ENCODE results near the gene ADORA1.

The ADORA1 gene

DNA sequence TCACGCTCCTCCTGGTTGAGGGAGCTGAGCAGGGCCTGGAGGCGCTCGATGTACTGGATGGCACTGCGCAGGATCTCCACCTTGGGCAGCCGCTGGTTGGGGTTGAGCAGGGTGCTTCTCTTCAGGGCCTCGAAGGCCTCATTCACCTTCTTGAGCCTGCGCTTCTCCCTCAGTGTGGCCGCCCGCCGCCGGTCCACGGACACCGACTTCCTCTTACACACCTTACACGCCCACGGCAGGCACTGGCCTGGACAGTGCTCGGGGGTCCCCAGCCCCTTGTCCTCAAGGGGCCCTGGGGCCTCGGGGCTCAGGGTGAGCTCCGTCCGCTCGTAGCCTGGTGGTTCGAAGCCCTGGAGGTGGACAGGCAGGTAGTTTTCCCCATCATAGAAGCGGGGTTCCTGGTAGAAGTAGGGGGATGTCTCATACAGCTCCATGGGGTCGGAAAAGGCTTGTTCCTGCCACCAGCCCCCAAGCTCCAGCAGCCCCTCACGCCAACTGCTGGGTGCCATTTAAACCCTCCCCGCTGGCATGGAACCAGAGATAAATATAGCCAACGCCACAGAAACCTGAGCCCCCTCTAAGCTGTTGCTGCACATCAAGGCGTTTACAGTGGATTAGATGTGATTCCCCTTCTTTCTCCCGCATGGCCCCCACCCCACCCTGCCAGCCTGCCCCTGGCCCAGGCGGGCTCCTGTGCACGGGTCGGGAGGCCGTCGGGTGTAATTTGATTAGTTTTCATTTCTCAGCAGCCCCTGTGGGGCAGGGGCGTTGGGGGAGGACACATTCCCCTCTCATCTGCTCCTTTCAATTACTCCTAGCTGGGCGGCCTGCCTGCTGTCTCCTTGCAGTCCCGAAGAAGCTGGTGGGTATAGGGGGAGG is 41.8 kb upstream of the ADORA1 start, which contains the start of gene MYOG:
Gene MYOG (minus strand): TSS at position 485 of the 879 bp plus-strand sequence. CDS start 51 bp downstream, at position 434.
- peaks cover 4 to 6% of the 10 kb centered on the region in 2 donors for H3K27me3 ChIP-seq (ENCODE audit: control insufficient read depth in 1 of 2, insufficient read depth in 2 of 2, low read length in 2 of 2)
- no peak within 1 kb of the TSS for H3K9ac ChIP-seq (ENCODE audit: low read length in 2 of 2)
- no peak within 1 kb of the TSS for H3K27ac ChIP-seq (ENCODE audit: low read length)
- H3K4me1 ChIP-seq (ENCODE audit: control insufficient read depth, insufficient read depth, low read length), result no peaks in the 10 kb centered on the region
- no peaks in the 10 kb centered on the region for H3K9me3 ChIP-seq (ENCODE audit: control insufficient read depth in 2 of 2, low read length in 2 of 2)
- no peak within 1 kb of the TSS for H3K4me3 ChIP-seq (ENCODE audit: low read length in 2 of 2)
- H3K36me3 ChIP-seq (ENCODE audit: control insufficient read depth in 2 of 2, insufficient read depth in 2 of 2, low read length in 2 of 2), result no peaks in the 10 kb centered on the region

DNA sequence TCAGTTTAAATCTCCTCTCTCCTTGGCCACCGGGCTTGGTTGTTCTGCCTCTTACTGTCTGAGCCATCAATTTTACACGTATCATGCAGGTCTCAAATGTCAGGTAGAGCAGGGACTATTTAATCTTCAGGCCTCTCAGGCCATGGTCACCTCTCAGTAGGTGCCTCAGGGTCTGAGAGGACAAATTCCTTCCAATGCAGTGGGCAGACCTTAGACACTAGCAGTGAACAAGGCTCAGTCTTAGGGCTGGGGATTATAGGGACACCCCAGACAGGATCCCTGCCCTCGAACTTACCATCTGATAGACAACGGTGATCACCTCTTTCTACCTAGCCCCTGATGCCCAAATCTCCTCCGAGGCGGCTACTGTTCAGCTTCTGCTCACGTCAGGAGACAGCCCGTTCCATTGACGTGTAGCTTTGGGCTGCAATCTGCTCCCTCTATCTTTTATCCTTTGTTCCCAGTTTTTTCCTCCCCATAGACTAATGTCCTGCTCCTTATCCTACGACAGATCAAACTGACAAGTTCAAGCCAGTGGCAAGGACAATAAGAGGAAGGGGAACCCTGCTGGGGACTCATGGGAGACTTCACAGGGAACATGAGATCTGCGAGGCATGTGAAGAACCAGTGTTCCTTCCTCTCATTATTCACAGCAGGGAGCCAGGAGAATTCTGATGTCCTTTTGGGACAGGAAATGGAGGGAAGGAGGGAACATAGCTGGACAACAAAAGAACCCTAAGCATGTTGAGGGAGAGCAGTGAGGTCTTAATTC is 40.3 kb upstream of the ADORA1 start:
- Histone ChIP-seq H3K9ac (ENCODE audit: low read length in 2 of 2) (no peak overlapping the region), H3K9me3 (ENCODE audit: control insufficient read depth in 2 of 2, low read length in 2 of 2) (no peaks in the 10 kb centered on the region), H3K4me3 (ENCODE audit: low read length in 2 of 2) (no peak overlapping the region), H3K36me3 (ENCODE audit: control insufficient read depth in 2 of 2, insufficient read depth in 2 of 2, low read length in 2 of 2) (no peaks in the 10 kb centered on the region), H3K27me3 (ENCODE audit: control insufficient read depth in 1 of 2, insufficient read depth in 2 of 2, low read length in 2 of 2) (peaks cover 0 to 6% of the 10 kb centered on the region in 2 donors), H3K27ac (ENCODE audit: low read length) (no peak overlapping the region), H3K4me1 (ENCODE audit: control insufficient read depth, insufficient read depth, low read length) (no peaks in the 10 kb centered on the region)

GRCh38 chr1:203088441-203088840 is 39.1 kb upstream of the ADORA1 start:
- no peak overlapping the region for H3K27ac ChIP-seq (ENCODE audit: low read length)
- H3K36me3 ChIP-seq (ENCODE audit: control insufficient read depth in 2 of 2, insufficient read depth in 2 of 2, low read length in 2 of 2), result no peaks in the 10 kb centered on the region
- no peaks in the 10 kb centered on the region for H3K9me3 ChIP-seq (ENCODE audit: control insufficient read depth in 2 of 2, low read length in 2 of 2)
- no peak overlapping the region for H3K9ac ChIP-seq (ENCODE audit: low read length in 2 of 2)
- H3K27me3 ChIP-seq (ENCODE audit: control insufficient read depth in 1 of 2, insufficient read depth in 2 of 2, low read length in 2 of 2), result peaks cover 0 to 3% of the 10 kb centered on the region in 2 donors
- H3K4me3 ChIP-seq (ENCODE audit: low read length in 2 of 2), result no peak overlapping the region
- no peaks in the 10 kb centered on the region for H3K4me1 ChIP-seq (ENCODE audit: control insufficient read depth, insufficient read depth, low read length)

DNA sequence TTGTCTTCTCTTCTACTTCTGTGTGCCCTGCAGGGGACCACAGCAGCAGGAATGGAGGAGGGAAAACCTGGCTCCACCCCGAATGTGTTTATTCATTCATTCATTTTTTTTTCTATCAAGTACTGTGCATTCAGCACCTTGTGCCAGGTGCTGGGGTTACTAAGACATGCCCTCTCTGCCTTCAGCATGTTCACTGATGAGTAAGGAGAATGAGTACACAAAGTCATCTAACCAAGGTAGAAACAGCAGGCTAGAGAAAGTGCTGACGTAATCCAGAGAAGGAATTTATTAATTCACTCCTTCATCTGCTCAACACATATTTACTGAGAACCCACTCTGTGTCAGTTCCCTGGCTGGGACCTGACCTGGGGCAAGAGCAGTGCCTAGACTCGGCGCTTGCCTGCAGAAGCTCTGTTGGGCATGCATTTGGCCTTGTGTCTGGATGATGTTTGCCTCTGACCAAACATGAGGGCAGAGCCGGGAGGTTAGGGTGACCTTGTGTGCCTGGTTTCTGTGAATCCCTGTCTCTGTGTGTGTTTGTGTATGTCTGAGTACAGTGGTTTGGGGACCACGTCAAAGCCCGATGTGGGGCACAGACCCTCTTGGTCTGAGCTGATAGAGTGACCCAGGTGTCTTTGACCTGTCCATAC is 38.4 kb upstream of the ADORA1 start:
- no peak overlapping the region for H3K27ac ChIP-seq (ENCODE audit: low read length)
- H3K36me3 ChIP-seq (ENCODE audit: control insufficient read depth in 2 of 2, insufficient read depth in 2 of 2, low read length in 2 of 2), result no peaks in the 10 kb centered on the region
- H3K4me1 ChIP-seq (ENCODE audit: control insufficient read depth, insufficient read depth, low read length), result no peaks in the 10 kb centered on the region
- H3K27me3 ChIP-seq (ENCODE audit: control insufficient read depth in 1 of 2, insufficient read depth in 2 of 2, low read length in 2 of 2), result peaks cover 0 to 2% of the 10 kb centered on the region in 2 donors
- no peak overlapping the region for H3K4me3 ChIP-seq (ENCODE audit: low read length in 2 of 2)
- H3K9ac ChIP-seq (ENCODE audit: low read length in 2 of 2), result no peak overlapping the region
- H3K9me3 ChIP-seq (ENCODE audit: control insufficient read depth in 2 of 2, low read length in 2 of 2), result no peaks in the 10 kb centered on the region

DNA sequence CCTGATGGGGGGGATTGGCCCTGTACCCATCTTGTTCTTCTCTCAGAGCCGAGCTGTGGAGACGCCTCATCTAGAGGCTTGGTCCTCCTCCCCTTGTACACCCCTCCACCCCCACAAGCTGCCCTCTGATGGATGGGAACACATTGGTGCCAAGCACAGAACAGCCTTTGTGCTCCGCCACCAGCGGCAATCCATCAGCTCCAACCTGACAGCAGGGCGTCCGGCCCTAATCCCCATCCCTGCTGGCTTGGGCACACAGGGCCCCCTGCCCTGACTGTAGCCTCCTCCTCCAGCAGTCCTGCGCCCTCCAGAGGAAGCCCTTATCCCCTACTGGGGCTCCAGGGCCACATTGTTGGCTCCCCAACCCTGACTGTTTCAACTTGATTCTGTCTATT is 37.9 kb upstream of the ADORA1 start:
- Histone ChIP-seq H3K9me3 (ENCODE audit: control insufficient read depth in 2 of 2, low read length in 2 of 2) (no peaks in the 10 kb centered on the region), H3K36me3 (ENCODE audit: control insufficient read depth in 2 of 2, insufficient read depth in 2 of 2, low read length in 2 of 2) (no peaks in the 10 kb centered on the region), H3K27me3 (ENCODE audit: control insufficient read depth in 1 of 2, insufficient read depth in 2 of 2, low read length in 2 of 2) (peaks cover 0 to 2% of the 10 kb centered on the region in 2 donors), H3K9ac (ENCODE audit: low read length in 2 of 2) (no peak overlapping the region), H3K27ac (ENCODE audit: low read length) (no peak overlapping the region), H3K4me3 (ENCODE audit: low read length in 2 of 2) (no peak overlapping the region), H3K4me1 (ENCODE audit: control insufficient read depth, insufficient read depth, low read length) (no peaks in the 10 kb centered on the region)

DNA sequence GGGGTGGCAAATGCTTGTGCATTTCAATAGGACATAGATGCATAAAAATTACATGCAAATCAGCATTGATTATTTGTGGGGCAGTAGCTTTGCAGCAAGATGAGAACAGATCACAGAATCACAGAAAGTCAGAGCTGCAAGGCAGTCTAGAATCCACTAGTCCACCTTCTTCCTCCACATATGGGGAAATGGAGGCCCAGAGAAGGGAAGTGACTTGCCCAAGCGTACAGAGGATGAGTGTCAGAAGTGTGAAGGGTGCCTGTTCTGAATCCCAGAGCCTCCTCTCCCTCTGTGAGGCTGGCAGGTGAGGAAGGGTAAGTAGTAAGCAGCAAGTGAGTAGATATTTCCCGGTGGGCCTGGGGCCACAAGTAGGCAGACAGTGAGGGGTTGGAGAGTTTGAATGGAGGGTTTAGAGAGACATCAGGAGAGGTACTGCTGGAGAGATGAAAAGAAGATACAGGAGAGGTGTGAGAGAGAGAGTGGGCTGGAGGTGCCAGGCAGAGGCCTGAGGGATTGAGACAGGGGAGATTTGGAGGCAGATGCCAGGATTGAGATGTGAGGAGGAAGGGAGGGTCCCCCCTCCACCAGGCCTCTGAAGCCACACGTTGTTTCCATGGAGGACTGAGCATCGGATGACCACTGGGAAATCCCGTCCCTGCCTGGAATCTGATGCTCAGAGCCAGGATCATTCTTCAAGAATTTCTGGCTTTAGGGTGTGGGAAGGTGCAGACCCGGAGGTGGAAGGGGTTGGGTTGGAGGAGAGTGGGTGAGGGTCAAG is 36.9 kb upstream of the ADORA1 start:
- no peak overlapping the region for H3K27ac ChIP-seq (ENCODE audit: low read length)
- no peak overlapping the region for H3K4me3 ChIP-seq (ENCODE audit: low read length in 2 of 2)
- no peak overlapping the region for H3K9ac ChIP-seq (ENCODE audit: low read length in 2 of 2)
- H3K36me3 ChIP-seq (ENCODE audit: control insufficient read depth in 2 of 2, insufficient read depth in 2 of 2, low read length in 2 of 2), result no peaks in the 10 kb centered on the region
- H3K4me1 ChIP-seq (ENCODE audit: control insufficient read depth, insufficient read depth, low read length), result no peaks in the 10 kb centered on the region
- peaks cover 0 to 2% of the 10 kb centered on the region in 2 donors for H3K27me3 ChIP-seq (ENCODE audit: control insufficient read depth in 1 of 2, insufficient read depth in 2 of 2, low read length in 2 of 2)
- no peaks in the 10 kb centered on the region for H3K9me3 ChIP-seq (ENCODE audit: control insufficient read depth in 2 of 2, low read length in 2 of 2)

- peaks cover 0 to 2% of the 10 kb centered on the region in 2 donors for H3K27me3 ChIP-seq (ENCODE audit: control insufficient read depth in 1 of 2, insufficient read depth in 2 of 2, low read length in 2 of 2)
- no peak overlapping the region for H3K27ac ChIP-seq (ENCODE audit: low read length)
- no peaks in the 10 kb centered on the region for H3K4me1 ChIP-seq (ENCODE audit: control insufficient read depth, insufficient read depth, low read length)
- no peak overlapping the region for H3K4me3 ChIP-seq (ENCODE audit: low read length in 2 of 2)
- H3K9ac ChIP-seq (ENCODE audit: low read length in 2 of 2), result no peak overlapping the region
- H3K36me3 ChIP-seq (ENCODE audit: control insufficient read depth in 2 of 2, insufficient read depth in 2 of 2, low read length in 2 of 2), result no peaks in the 10 kb centered on the region
- H3K9me3 ChIP-seq (ENCODE audit: control insufficient read depth in 2 of 2, low read length in 2 of 2), result no peaks in the 10 kb centered on the region
Measured at GRCh38 chr1:203091199-203091477, 36.4 kb upstream of the ADORA1 start.

DNA sequence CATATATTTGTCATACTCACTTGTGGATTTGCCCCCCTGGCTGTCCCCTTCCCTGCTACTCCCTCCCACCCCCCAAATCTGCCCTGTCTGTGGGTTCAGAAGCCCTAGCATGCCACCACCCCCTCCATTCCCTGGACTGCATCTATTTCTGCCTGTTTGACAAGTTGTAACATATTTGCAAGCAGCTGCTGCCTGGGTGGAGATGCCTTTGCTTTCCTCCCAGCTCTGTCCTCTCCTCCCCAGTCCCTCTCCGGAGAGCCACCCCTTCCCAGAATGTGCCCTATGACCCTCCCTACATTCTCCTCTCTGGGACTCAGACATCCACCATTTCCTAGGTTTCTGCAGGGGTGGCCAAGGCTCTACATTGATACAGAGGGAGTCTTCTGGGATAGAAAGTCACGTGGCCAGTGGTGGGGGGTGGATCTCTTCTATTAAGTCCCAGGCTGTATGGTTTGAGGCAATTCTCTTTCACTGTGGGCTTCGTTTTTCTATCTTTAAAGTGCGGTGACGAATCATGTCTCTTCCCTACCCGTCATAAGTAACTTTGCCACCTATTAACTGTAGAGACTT is 35.7 kb upstream of the ADORA1 start:
- Histone ChIP-seq H3K27ac (ENCODE audit: low read length) (no peak overlapping the region), H3K4me1 (ENCODE audit: control insufficient read depth, insufficient read depth, low read length) (no peaks in the 10 kb centered on the region), H3K9me3 (ENCODE audit: control insufficient read depth in 2 of 2, low read length in 2 of 2) (no peaks in the 10 kb centered on the region), H3K9ac (ENCODE audit: low read length in 2 of 2) (no peak overlapping the region), H3K36me3 (ENCODE audit: control insufficient read depth in 2 of 2, insufficient read depth in 2 of 2, low read length in 2 of 2) (no peaks in the 10 kb centered on the region), H3K27me3 (ENCODE audit: control insufficient read depth in 1 of 2, insufficient read depth in 2 of 2, low read length in 2 of 2) (peaks cover 0 to 2% of the 10 kb centered on the region in 2 donors), H3K4me3 (ENCODE audit: low read length in 2 of 2) (no peak overlapping the region)

- peaks cover 0 to 2% of the 10 kb centered on the region in 2 donors for H3K27me3 ChIP-seq (ENCODE audit: control insufficient read depth in 1 of 2, insufficient read depth in 2 of 2, low read length in 2 of 2)
- no peak overlapping the region for H3K27ac ChIP-seq (ENCODE audit: low read length)
- H3K4me3 ChIP-seq (ENCODE audit: low read length in 2 of 2), result no peak overlapping the region
- no peaks in the 10 kb centered on the region for H3K4me1 ChIP-seq (ENCODE audit: control insufficient read depth, insufficient read depth, low read length)
- H3K9ac ChIP-seq (ENCODE audit: low read length in 2 of 2), result no peak overlapping the region
- H3K9me3 ChIP-seq (ENCODE audit: control insufficient read depth in 2 of 2, low read length in 2 of 2), result no peaks in the 10 kb centered on the region
- H3K36me3 ChIP-seq (ENCODE audit: control insufficient read depth in 2 of 2, insufficient read depth in 2 of 2, low read length in 2 of 2), result no peaks in the 10 kb centered on the region
Measured at GRCh38 chr1:203093754-203094410, 33.6 kb upstream of the ADORA1 start.

All from stomach smooth muscle (tissue), 2 donors.